Breast epithelium (tissue), 4 donors: ENCODE measurements around the gene OBSCN. TPM values are rescaled to one million over a fixed set of nuclear protein-coding genes. Genes with fewer than 3 reads are reported as not detected.
"Not testable (repeated sequence)": the region's sequence is repeated elsewhere in the genome, so short reads cannot be mapped to it uniquely, and the experiment has no call there.

Experiments
- DNase-seq, 2 donors: peaks; one replicate each; pipeline ENCODE4 v3.0.0-alpha.2; 2019; ENCODE audit warnings: low spot score in 2 of 2
- H3K27ac ChIP-seq, 2 donors: fragments of 200-600 bp; sonication (generic) in 1 of 2; one replicate each; pipeline ENCODE4 v1.5.1; 2016 to 2019; ENCODE audit warnings: mild to moderate bottlenecking in 1 of 2
- H3K27me3 ChIP-seq, 2 donors: fragments of 200-600 bp; sonication (generic) in 1 of 2; one replicate each; pipeline versions ENCODE4 v1.5.1 to v1.6.0; 2017 to 2019; ENCODE audit warnings: control low read depth in 1 of 2, mild to moderate bottlenecking in 1 of 2
- H3K36me3 ChIP-seq: fragments of 200-600 bp; one replicate; pipeline ENCODE4 v1.5.1; 2019
- H3K4me1 ChIP-seq, 2 donors: fragments of 200-600 bp; sonication (generic); one replicate each; pipeline ENCODE4 v1.5.1; 2016 to 2019; ENCODE audit warnings: control low read depth in 1 of 2
- H3K4me3 ChIP-seq, 3 donors: fragments of 200-600 bp; sonication (generic); 1 replicate in 2 of 3; 2 replicates in 1 of 3; pipeline ENCODE4 v1.5.1; 2016 to 2019; ENCODE audit warnings: mild to moderate bottlenecking in 3 of 3, moderate library complexity in 2 of 3
- H3K9me3 ChIP-seq, 2 donors: fragments of 200-600 bp; sonication (generic) in 1 of 2; one replicate each; pipeline ENCODE4 v1.5.1; 2016 to 2019; ENCODE audit warnings: control low read depth in 1 of 2
- CTCF ChIP-seq, 3 donors: fragments of 450-650 bp; IDR thresholded peaks; one replicate each; pipeline ENCODE4 v1.5.1; 2016 to 2017; ENCODE audit warnings: antibody characterized with exemption in 3 of 3, mild to moderate bottlenecking in 3 of 3, moderate library complexity in 3 of 3
- POLR2A ChIP-seq: fragments of 450-650 bp; IDR thresholded peaks from one replicate; pipeline ENCODE4 v1.6.1; 2016; ENCODE audit warnings: antibody characterized with exemption, mild to moderate bottlenecking, moderate library complexity
- POLR2AphosphoS5 ChIP-seq, 3 donors: sonication (generic); formaldehyde crosslinking; IDR thresholded peaks; one replicate each; pipeline ENCODE4 v1.6.1; 2017; ENCODE audit warnings: antibody characterized with exemption in 3 of 3
- intact Hi-C: fragments of 100-400 bp; cut with DNase I; formaldehyde crosslinking; loops from one replicate; pipeline ENCODE4 v1.15.1; 2023; ENCODE audit warnings: low total_unique reads
- total RNA-seq, 3 donors: library from RNA; depleted of rRNA; stranded (reverse); fragments of >200 nt; gene quantifications; one replicate each; pipeline ENCODE4 v1.1.0, GENCODE V29; 2016

OBSCN gene
- total RNA-seq, 3 donors from 2014 or later: 3.0 to 40.0 (median 27.9) TPM

GRCh38 chr1:228219962-228220780 is 12.3 kb downstream of the OBSCN start:
- H3K27ac ChIP-seq: no peak overlapping the region
- peaks cover 9 to 13% of the 10 kb centered on the region in 2 donors for H3K9me3 ChIP-seq
- no peaks in the 10 kb centered on the region for H3K4me1 ChIP-seq
- peak in 1 of 2 donors; percentile 8 for DNase-seq
- H3K27me3 ChIP-seq: no peaks in the 10 kb centered on the region
- intact Hi-C loops: loop anchor here (5.0 kb wide), 1 partner anchor 997 kb away; no protein-coding TSS in a partner anchor
- no peaks in the 10 kb centered on the region for H3K36me3 ChIP-seq
- TF ChIP-seq CTCF (IDR thresholded peaks at IDR 0.05) (no peak), POLR2AphosphoS5 (IDR thresholded peaks at IDR 0.05) (no peak), POLR2A (no peak)
- H3K4me3 ChIP-seq: no peak overlapping the region

- intact Hi-C loops: loop anchor here (5.0 kb wide), 1 partner anchor 996 kb away; no protein-coding TSS in a partner anchor
- not testable (repeated sequence) for H3K36me3 ChIP-seq, H3K4me1 ChIP-seq, H3K27me3 ChIP-seq, H3K4me3 ChIP-seq, DNase-seq, H3K27ac ChIP-seq
- H3K9me3 ChIP-seq: peaks cover 12 to 13% of the 10 kb centered on the region in 2 donors
These were observed 13.3 kb downstream of the OBSCN start for GRCh38 chr1:228221097-228221496.

DNA sequence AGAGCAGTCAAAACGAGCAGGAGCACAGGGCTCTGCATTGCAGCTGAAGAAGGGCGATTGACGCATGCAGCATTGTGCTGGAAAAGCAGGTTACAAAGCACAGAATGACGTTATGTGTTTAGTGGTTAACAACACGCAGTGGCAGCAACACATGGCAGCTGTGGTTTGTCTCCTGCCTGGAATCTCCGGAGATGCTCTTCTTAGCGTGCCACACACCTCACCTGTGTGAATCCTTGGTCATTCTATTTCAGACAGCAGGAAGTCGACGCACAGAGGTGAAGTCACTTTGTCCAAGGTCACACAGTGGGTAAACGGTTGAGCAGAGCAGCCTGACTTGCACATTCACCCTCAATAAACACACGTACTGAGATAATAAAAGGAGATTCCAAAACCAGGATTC is 14.7 kb downstream of the OBSCN start:
- Histone ChIP-seq H3K9me3 (peaks cover 12 to 13% of the 10 kb centered on the region in 2 donors), H3K4me1 (no peaks in the 10 kb centered on the region), H3K36me3 (no peaks in the 10 kb centered on the region), H3K27ac (no peak overlapping the region), H3K4me3 (no peak overlapping the region), H3K27me3 (no peaks in the 10 kb centered on the region)
- intact Hi-C loops: loop anchor here (5.0 kb wide), 1 partner anchor 995 kb away; no protein-coding TSS in a partner anchor
- DNase-seq: peak in 1 of 2 donors; percentile 4
- TF ChIP-seq POLR2AphosphoS5 (IDR thresholded peaks at IDR 0.05) (no peak), CTCF (IDR thresholded peaks at IDR 0.05) (no peak), POLR2A (no peak)

DNA sequence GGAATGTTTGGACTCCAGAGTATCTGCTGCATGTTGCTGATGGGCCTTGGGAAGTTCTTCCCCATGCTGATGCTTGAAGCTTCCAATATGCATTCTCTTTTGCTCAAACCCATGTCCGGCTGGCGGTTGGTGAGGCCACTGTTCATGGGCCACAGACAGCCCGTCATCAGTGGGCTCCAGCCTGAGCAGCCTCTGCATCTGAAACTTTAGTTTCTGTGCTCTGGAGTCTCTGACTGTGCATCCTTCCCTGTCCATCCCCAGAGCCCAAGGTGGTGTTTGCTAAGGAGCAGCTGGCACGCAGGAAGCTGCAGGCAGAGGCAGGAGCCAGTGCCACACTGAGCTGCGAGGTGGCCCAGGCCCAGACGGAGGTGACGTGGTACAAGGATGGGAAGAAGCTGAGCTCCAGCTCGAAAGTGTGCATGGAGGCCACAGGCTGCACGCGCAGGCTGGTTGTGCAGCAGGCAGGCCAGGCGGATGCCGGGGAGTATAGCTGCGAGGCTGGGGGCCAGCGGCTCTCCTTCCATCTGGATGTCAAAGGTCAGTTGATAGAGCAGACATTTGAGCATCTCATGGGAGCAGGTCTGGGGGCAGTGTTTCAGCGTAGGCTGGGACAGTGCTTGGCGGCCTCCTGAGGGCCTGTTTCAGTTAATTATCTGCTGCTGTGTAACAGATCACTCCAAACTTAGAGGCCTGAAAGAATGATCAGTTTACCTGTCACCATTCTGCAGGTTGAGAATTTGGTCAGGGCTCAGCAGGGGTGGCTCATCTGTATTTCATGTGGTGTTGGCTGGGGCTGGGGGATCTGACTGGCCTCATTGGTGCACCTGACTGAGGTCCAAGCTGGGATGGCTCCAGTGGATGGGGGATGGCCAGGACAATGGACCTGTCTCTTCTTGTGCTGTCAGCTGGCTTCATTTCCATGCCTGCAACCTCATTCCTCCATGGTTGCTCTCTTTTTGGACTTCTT is 16.6 kb downstream of the OBSCN start:
- Histone ChIP-seq H3K36me3 (no peaks in the 10 kb centered on the region), H3K4me1 (no peaks in the 10 kb centered on the region), H3K4me3 (no peak overlapping the region), H3K27ac (no peak overlapping the region), H3K9me3 (peaks cover 12 to 13% of the 10 kb centered on the region in 2 donors), H3K27me3 (no peaks in the 10 kb centered on the region)
- DNase-seq: no peak
- no peak for TF ChIP-seq POLR2AphosphoS5 (IDR thresholded peaks at IDR 0.05)
- no peak for TF ChIP-seq POLR2A
- TF ChIP-seq CTCF (IDR thresholded peaks at IDR 0.05): no peak
- intact Hi-C loops: loop anchor here (5.0 kb wide), 1 partner anchor 993 kb away; no protein-coding TSS in a partner anchor

- H3K27me3 ChIP-seq: no peaks in the 10 kb centered on the region
- no peak for DNase-seq
- H3K4me3 ChIP-seq: no peak overlapping the region
- no peak for TF ChIP-seq POLR2A
- TF ChIP-seq POLR2AphosphoS5 (IDR thresholded peaks at IDR 0.05): no peak
- no peak for TF ChIP-seq CTCF (IDR thresholded peaks at IDR 0.05)
- H3K27ac ChIP-seq: no peak overlapping the region
- no peaks in the 10 kb centered on the region for H3K36me3 ChIP-seq
- intact Hi-C loops: no loop called here
- H3K9me3 ChIP-seq: peaks cover 12 to 13% of the 10 kb centered on the region in 2 donors
- H3K4me1 ChIP-seq: no peaks in the 10 kb centered on the region
These were observed 17.4 kb downstream of the OBSCN start for GRCh38 chr1:228225165-228225710.
